Measurements from ENCODE around the gene PHLPP2.

Gene PHLPP2, protein sequence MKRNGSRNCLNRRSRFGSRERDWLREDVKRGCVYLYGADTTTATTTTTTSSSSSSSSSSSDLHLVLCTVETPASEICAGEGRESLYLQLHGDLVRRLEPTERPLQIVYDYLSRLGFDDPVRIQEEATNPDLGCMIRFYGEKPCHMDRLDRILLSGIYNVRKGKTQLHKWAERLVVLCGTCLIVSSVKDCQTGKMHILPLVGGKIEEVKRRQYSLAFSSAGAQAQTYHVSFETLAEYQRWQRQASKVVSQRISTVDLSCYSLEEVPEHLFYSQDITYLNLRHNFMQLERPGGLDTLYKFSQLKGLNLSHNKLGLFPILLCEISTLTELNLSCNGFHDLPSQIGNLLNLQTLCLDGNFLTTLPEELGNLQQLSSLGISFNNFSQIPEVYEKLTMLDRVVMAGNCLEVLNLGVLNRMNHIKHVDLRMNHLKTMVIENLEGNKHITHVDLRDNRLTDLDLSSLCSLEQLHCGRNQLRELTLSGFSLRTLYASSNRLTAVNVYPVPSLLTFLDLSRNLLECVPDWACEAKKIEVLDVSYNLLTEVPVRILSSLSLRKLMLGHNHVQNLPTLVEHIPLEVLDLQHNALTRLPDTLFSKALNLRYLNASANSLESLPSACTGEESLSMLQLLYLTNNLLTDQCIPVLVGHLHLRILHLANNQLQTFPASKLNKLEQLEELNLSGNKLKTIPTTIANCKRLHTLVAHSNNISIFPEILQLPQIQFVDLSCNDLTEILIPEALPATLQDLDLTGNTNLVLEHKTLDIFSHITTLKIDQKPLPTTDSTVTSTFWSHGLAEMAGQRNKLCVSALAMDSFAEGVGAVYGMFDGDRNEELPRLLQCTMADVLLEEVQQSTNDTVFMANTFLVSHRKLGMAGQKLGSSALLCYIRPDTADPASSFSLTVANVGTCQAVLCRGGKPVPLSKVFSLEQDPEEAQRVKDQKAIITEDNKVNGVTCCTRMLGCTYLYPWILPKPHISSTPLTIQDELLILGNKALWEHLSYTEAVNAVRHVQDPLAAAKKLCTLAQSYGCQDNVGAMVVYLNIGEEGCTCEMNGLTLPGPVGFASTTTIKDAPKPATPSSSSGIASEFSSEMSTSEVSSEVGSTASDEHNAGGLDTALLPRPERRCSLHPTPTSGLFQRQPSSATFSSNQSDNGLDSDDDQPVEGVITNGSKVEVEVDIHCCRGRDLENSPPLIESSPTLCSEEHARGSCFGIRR (N-terminal part only)

GRCh38 chr16:71724320-71724751 is at the start of gene PHLPP2:
Gene PHLPP2 (minus strand): TSS chr16:71724701. CDS start chr16:71714795, 9,906 bp downstream.
- Mint-ChIP-seq H3K4me3 (peak within 1 kb of the TSS; percentile 83 to 94 (median 90)), H3K9me3 (no peaks in the 10 kb centered on the region), H3K4me1 (peaks cover 23% of the 10 kb centered on the region), H3K36me3 (ENCODE audit: low read depth) (peaks cover 4% of the 10 kb centered on the region), H3K27me3 (ENCODE audit: low read depth) (peaks cover 10% of the 10 kb centered on the region), H3K27ac (peak within 1 kb of the TSS; percentile 36 to 90 (median 64))
- no peak for TF ChIP-seq CTCF (IDR thresholded peaks at IDR 0.05; ENCODE audit: unreplicated experiment in 3 of 3)

GRCh38 chr16:71771571-71771970 is 47.1 kb upstream of the PHLPP2 start:
- Mint-ChIP-seq H3K27ac (no peak overlapping the region), H3K4me3 (no peak overlapping the region), H3K9me3 (no peaks in the 10 kb centered on the region), H3K36me3 (ENCODE audit: low read depth) (peaks cover 53% of the 10 kb centered on the region), H3K27me3 (ENCODE audit: low read depth) (no peaks in the 10 kb centered on the region), H3K4me1 (peaks cover 2% of the 10 kb centered on the region)
- TF ChIP-seq CTCF (IDR thresholded peaks at IDR 0.05; ENCODE audit: unreplicated experiment in 3 of 3) = no peak

- Mint-ChIP-seq H3K36me3 (ENCODE audit: low read depth) (peaks cover 44% of the 10 kb centered on the region), H3K4me1 (peaks cover 6% of the 10 kb centered on the region), H3K27me3 (ENCODE audit: low read depth) (no peaks in the 10 kb centered on the region), H3K4me3 (no peak overlapping the region), H3K27ac (no peak overlapping the region), H3K9me3 (no peaks in the 10 kb centered on the region)
- TF ChIP-seq CTCF (IDR thresholded peaks at IDR 0.05; ENCODE audit: unreplicated experiment in 3 of 3) = no peak
These were observed 44.7 kb upstream of the PHLPP2 start for GRCh38 chr16:71769222-71769621.

GRCh38 chr16:71767060-71767900 is 42.8 kb upstream of the PHLPP2 start:
- peaks cover 55% of the 10 kb centered on the region for H3K36me3 Mint-ChIP-seq (ENCODE audit: low read depth)
- no peak overlapping the region for H3K27ac Mint-ChIP-seq
- H3K27me3 Mint-ChIP-seq (ENCODE audit: low read depth) = no peaks in the 10 kb centered on the region
- no peaks in the 10 kb centered on the region for H3K9me3 Mint-ChIP-seq
- no peak overlapping the region for H3K4me3 Mint-ChIP-seq
- TF ChIP-seq CTCF (IDR thresholded peaks at IDR 0.05; ENCODE audit: unreplicated experiment in 3 of 3) = no peak
- H3K4me1 Mint-ChIP-seq = peaks cover 6% of the 10 kb centered on the region

DNA sequence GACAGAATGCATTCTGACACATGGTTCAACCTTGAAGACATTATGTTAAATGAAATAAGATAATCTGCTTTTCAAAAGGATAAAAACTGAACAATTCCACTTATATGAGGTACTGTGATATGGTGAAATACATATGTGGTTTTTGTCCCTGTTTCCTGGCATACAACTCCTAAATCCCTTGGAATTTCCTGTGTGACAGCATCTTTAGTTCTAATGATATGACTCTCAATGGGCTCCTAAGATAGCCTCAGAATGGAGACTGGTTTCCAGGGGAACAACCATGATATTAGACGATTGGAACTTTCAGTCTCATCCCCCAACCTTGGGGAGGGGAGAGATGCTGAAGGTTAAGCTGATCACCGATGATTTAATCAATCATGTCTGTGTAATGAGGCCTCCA is 37.7 kb upstream of the PHLPP2 start:
- Mint-ChIP-seq H3K4me3 (no peak overlapping the region), H3K4me1 (peaks cover 6% of the 10 kb centered on the region), H3K27ac (no peak overlapping the region), H3K36me3 (ENCODE audit: low read depth) (peaks cover 50% of the 10 kb centered on the region), H3K9me3 (no peaks in the 10 kb centered on the region), H3K27me3 (ENCODE audit: low read depth) (no peaks in the 10 kb centered on the region)
- no peak for TF ChIP-seq CTCF (IDR thresholded peaks at IDR 0.05; ENCODE audit: unreplicated experiment in 3 of 3)
